GM19328 (cell line): ENCODE measurements around the gene ZNF644.
A peak's percentile ranks its signal among the peaks of the same experiment; 100 is the strongest.

Experiments
- ATAC-seq: cut with Tn5 transposase; IDR thresholded peaks from one replicate; pipeline ENCODE4 v1.9.1; 2021; ENCODE audit warnings: mild to moderate bottlenecking, moderate library complexity; ENCODE audit not compliant: unreplicated experiment

Gene ZNF644

DNA sequence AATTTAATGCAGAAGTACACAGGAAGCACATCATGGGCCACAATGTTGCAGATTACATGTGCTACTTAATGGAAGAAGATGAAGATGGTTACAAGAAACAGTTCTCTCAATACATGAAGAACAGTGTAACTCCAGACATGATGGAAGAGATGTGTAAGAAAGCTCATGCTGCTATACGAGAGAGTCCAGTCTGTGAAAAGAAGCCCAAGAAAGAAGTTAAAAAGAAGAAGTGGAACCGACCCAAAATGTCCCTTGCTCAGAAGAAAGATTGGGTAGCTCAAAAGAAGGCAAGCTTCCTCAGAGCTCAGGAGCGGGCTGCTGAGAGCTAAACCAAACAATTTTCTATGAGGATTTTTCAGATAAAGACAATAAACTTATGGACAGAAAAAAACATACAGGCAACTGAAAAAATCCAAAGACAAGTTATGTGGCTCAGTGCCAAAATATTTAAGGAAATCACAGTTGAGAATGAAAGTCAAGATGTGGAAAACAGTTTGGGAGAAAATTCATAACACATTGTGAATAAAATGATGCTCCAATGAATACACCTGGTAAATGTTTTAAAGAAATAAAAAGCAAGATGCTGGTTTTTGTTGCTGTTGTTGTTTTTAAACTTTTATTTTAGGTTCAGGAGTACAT is 2.8 kb upstream of the ZNF644 start:
- ATAC-seq: no peak

DNA sequence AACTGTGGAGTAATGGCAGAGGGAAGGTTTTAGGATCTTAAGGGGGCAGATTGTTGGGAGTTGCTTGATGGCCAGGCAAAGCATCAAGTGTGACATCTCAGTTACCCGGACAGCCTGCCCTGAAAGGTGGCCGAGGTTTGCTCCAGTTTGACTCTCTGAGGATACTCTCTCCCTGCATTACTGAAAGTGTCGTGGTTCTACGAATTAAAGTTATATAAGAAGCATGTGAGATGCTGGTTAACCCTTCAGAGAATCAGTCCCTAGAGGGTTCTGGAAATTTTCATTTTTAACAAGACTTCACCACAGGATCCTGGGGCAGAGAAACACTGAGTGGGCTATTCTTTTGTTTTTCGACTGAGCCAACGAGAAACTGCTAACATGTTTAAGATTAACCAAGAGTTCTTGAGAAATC is 689 bp upstream of the ZNF644 start:
- no peak for ATAC-seq

DNA sequence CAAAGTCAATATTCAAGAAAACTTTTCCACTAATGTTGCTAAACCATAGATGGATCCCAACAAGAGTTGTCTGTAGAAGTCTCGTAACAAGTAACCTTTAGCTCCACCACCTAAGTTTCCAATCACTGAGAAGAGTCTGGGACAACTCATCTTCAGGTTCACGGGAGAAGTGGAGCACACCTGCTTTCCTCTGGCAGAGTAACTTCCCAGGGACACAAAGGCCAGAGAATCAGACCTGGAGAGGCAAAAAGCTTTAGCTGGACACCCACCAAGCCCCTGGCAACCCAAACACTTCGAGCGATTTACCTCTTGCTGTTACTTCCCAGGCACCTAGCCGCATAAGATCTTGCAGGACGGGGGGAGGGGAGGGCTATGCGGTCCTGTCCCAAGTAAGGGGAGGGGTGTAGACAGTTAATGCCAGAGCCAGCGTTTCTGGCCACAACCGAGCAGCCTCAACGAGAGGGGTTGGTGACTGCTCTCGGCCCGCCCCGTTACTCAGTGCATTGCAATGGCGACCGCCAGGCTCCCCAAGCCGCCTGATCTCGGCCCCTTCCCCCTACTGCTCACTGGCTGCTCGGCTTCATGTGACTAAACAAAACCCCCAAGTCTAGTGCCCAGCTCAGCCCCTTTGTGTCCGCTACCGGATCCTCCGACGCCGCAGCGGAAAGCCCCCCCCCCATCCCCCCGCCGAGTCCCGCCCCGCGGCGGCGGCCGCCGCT is 709 bp downstream of the ZNF644 start:
- peak; percentile 36 for ATAC-seq

DNA sequence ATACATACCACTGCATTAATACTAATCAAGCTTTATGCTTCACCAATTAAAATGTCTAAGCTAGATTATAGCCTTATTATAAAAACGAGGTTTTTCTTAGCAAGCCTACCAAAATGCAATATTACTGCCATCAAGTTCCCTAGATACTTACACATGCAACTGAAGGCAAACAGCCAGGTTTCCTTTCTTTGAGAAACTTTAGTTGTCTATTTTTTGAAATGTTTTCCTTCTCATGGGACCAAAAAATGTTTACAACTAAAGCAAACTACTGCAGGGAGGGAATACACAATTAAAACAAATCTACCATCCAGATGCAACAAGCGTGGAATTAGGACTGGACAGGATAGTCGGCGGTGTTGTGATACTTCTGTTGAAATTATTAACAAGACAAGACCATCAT is 1.3 kb downstream of the ZNF644 start:
- no peak for ATAC-seq

DNA sequence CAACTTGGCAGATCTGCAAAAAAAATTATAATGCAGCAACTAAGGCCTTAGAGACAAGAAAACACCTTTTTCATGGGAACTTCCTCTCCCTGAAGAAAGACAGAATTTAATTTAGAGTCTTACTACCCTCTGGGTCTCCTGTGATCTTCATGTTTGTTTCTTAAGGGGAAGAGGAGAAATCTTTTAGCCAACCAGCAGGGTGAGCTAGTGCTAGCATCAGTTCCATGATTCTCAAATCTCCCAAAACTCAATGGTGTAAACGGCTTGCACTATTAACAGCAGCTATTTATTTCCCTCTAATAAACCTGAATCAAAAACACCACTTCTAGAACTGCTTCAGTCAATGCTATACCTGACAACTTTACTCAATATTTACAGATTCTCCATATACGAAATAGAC is 3.8 kb downstream of the ZNF644 start:
- no peak for ATAC-seq

DNA sequence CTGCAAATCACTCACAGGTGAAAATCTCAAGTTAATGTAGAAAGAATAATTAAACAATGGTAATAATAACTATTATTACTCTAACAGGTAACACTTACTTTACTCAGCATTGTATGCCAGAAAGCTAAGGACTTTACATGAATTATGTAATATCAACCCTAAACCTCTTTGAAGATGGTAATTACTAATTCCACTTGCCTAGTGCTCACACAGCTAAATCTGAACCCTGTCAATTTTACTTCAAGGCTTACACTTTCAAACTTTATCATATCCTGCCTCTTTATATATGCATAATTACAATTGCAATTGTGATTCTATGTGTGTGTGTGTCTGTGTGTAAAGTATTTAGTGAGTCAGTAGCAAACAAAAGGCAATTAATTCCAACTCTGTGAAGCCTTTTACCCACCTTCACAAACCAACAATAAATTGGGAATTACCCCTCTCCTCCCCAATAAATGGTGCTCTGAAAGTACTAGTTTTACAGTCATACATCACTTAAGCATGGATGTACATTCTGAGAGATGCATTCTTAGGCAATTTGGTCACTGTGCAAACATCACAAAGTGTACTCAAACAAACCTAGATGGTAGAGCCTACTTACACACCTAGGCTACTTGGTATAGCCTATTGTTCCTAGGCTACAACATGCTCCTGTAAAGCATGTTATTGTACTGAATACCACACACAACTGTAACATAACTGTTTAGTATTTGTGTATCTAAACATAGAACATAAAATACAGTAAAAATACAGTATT is 5.9 kb downstream of the ZNF644 start:
- no peak for ATAC-seq

DNA sequence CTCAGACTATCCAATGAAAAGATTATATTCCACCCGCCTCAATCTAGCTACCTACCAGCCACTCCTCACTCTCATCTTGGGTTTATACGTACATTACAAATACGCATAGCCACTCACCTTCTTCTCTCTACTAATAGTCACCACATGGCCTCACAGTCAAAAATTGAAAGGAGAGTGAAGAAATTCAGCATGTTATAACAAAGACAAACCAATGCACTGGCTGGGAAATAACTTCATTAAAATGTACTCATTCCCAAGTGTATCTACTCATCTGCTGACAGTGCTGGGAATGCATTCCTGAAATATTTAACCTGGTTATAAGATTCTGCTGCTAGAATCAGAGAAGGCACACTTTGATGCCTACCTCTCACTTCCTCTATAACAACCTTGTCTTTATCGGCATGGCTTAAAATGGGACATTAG is 6.5 kb downstream of the ZNF644 start:
- no peak for ATAC-seq

DNA sequence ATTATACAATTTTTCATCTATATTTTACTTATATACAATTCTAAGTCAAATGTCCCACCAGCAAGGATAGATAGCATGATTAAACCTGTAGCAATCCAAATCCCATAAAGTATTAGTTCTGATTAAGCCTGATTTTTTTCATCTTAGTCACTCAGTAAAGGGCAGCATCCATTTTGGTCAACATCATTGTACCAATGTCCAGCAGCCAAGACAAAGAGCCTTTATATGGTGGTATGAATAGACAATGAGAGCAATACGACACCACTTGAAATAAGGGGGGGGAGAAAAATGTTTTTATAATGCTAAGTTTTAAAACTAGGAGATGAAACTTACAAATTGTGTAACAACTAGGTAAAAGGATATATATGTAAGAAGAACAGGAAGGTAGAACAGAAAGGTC is 7.4 kb downstream of the ZNF644 start:
- no peak for ATAC-seq

DNA sequence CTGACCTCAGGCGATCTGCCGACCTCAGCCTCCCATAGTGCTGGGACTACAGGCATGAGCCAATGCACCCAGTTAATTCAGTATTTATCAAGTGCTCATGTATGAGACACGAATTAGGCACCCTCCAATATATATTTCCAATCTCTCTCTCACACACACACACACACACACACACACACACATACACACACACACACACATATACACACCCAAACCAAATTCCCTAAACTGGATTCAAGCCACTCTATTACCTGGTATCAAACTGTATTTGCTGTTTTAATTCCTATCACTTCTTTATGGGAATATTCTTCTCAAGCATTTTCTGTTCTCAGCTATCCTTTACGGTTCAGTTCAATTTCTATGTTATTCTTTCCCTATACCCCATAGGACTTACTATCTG is 8.5 kb downstream of the ZNF644 start:
- ATAC-seq: no peak

DNA sequence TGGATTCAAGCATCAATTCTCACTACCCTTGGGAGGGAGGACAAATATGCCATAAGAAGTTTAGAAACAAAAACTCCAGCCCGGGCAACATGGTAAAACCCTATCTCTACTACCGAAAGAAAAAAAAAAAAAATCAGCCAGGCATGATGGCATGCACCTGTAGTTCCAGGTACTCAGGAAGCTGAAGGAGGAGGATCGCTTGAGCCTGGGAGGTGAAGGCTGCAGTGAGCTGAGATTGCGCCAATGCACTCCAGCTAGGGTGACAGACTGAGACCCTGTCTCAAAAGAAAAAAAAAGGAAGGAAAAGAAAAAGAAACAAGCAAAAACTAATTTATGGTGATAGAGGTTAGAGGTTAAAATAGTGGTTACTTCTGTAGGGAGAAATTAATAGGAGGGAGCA is 9.6 kb downstream of the ZNF644 start:
- ATAC-seq: no peak

DNA sequence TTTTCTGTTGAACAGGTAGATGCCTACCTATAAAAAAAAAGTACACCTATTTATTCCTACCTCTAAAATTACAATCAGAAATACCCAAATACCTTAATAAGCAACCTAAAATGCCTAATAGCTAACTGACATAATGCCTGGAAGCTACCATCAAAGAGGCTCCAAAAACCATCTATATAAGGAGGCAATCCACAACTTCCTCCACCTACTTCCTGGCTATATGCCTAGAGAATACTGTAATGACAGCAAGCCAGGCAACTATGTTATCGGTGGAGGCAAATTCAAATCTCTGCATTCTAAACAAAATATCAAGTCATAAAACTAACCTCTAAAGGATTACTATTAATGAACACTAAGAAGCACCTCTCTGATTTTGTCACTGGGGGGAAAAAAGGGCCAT is 10.1 kb downstream of the ZNF644 start:
- no peak for ATAC-seq

DNA sequence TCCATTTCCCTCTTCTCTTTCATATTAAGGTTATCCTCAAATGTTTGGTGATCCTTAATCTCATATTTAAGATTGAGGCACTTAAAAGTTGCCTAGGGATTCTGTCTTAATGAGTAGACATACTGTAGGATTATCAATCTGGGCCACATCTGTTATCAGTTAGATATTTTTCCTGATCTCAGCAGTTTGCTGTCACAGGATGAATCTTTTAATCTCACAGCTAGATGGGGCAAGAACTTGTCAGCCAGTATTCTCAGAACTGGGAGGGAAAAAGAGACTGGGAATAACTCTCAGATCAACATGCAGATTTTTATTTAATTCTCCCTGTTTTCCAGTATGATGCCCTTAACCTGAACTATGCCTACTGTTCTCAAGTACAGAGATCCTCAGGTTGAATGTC is 14.0 kb downstream of the ZNF644 start:
- ATAC-seq: no peak

DNA sequence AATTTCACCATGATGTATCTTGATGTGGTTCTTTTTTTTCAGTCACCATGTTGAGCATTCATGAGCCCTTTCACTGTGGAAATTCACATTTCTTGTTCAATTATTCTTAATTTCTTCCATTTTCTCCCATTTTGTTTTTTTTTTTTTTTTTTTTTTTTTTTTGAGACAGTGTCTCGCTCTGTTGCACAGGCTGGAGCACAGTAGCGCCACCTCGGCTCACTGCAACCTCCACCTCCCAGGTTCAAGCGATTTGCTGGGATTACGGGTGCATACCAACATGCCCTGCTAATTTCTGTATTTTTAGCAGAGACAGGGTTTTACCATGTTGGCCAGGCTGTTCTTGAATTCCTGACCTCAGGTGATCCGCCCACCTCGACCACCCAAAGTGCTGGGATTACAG is 14.7 kb downstream of the ZNF644 start:
- ATAC-seq: no peak

DNA sequence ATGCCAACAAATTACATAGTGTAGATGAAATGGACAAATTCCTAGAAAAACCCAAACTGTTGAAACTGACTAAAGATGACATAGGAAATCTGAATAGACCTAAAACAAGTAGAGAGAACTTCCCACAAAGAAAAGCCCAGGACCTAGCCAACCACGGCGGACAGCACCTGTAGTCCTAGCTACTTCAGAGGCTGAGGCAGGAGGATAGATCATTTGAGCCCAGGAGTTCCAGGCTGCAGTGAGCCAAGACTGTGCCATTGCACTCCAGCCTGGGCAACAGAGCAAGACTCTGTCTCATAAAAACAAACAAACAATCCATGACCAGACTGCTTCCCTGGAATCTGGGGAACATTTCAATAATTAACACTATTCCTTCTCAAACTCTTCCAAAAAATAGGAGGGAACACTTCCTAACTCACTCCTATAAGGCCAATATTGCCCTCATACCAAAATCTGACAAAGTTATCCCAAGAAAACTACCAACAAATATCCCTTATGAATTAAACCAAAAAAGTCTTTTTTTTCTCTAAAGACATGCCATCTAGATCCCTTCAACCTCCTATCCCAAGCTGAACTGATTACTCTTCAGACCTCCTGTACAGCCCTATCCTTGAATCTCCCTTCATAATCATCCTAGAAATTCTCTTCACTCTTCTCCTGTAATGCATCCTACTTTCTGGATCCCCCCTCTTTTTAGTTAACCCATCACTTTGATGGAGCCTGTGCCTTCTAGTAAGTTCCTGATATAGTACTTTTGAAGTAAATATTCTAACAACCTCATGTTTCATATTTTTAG is 15.5 kb downstream of the ZNF644 start:
- no peak for ATAC-seq

DNA sequence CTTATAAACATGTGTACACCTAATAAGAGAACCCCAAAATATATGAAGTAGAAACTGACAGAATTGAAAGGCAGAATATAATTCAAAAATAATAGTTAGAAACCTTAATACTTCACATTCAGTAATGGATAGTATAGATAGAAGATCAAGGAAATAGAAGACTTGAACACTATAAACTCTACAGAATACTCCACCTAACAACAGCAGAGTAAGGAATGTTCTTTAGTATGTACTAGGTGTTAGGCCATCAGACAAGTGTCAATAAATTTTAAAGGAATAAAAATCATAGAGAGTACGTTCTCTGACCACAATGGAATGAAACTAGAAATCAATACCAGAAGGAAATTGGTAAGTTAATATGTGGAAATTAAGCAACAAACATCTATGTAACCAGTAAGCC is 16.6 kb downstream of the ZNF644 start:
- no peak for ATAC-seq

DNA sequence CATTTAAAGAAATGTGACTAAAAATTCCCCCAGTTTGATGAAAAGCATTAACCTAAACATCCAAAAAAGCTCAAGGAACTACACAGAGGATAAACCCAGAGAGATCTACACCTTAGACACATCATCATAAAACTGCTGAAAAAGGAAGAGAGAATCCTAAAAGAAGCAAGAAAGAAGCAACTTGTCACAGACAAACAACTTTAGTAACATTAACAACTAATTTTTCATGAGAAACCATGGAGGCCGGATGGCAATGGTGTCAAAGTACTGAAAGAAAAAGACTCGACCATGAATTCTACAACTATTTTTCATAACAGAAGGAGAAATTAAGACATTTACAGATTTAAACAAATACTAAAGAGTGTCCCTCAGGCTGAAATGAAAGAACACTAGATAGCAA is 17.7 kb downstream of the ZNF644 start:
- no peak for ATAC-seq

DNA sequence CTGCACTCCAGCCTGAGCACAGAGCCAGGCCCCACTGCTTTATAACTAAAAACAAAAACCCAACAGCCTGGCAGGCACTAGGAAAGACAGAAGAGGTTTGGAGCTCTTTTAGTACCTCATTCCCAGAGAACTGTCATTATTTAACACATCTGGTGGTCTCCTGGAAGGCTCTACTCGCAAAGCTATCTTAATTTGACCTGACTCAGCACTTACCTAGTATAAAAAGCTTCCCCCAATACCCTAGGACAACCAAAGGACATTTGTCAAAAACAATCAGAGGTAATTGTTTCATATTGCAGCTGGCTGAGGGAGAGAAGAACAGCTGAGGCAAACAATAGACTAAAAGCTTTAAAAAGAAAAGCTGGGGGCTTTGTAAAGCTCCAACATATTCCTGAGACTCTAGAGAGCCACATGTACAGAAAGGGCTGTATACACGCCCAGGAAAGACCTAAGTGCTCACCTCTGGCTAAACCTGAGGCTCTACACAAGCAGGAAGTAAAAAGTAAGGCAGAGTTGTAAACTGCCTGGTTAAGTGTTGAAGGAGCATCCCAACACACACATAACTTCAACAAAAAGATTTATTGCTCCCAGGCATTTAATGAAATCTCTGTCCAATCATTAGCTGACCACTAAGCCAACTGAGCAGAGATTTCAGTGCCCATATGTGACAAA is 25.0 kb downstream of the ZNF644 start:
- no peak for ATAC-seq

DNA sequence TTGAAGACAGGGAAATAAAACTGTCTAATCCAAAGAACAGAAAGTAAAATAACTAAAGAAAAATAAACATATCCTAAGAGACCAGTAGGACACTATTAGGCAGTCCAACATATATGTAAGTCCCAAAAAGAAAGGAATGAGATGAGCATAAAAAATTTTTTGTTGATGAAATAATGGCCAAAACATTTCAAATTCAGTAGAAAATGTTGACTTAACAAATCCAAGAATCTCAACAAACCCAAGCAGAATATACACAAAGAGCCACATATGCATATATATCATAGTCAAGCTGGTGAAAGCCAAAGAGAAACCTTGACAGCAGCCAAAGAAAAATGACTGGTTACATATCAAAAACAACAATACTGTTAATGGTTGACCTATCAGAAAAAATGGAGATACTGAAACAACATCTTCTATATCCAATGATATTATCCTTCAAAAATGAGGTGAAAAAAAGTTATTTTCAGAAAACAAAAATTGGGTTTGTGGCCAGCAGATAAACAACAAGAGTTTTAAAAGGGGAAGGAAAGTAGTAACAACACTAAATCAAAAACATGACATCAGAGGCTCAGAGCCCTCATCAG is 26.4 kb downstream of the ZNF644 start:
- no peak for ATAC-seq

DNA sequence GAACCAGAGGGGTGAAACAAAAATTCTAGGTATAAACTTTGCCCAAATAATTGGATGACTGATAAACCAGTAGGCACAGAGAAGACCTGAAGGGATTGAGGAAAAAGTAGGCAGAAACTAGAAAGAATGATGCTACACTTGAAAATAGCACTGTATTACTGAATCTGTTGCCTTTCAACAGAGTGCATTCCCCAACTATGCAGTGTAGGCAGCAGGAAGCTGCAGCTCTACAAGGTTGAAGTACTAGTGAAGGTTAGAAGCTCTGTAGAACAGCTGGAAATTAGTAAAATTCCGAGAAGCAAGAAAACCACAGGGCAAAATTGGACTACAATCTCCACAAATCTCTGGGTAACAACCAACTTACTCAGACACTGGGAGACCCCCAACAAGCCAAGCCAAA is 27.4 kb downstream of the ZNF644 start:
- no peak for ATAC-seq

DNA sequence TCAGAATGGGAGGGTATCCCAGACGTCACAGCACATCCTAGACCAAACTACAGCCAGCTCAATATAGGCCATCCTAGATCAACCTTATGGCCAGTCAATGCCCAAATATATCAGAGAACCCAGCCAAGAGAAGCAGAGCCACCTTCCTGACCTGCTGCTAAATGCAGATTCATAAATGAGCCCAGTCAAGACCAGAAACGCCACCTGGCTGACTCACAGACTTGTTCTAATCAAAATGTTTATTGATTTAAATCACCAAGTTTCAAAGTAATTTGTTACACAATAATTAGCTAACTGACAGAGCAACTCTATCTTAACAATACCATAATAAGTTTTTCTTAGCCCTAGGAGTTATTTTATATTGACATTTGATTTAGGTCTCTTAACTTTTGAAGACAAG is 28.6 kb downstream of the ZNF644 start:
- ATAC-seq: no peak
